ENCODE results near the gene DOK3.

Gene DOK3

DNA sequence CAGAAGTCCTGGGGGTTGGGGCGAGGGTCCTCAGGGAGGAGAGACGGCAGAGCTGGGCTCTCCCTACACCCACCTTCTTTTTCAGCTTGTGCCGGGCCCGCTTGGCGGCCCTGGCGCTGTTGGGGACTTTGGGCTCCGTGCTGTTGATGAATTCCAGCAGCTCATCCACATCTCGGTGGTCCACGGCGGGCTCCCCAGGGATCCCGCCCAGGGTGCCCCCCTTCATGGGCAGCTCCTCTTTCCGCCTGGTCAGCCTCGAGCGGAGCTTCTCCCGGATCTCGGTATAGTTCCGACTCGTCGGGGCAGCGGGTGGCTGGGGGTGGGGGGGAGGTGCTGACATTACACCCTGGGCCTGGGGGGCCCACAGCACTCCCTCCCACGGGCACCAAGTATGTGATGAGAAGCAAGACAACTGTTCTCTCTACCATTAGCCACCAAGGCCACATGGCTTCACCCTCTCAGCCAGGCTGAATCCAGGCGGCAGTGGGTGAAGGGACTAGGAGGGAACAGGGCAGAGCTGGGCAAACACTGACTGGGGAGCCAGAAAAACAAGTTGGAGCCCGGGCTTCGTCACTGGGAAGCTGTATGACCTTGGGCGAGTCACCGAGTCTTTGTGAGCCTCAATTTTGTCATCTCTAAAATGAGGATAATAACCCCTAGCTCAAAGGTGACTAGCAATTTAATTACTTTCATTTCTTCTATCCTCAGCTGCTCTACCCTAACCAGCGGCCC, 21.7 kb upstream of the DOK3 start:
- Histone ChIP-seq H3K36me3 (ENCODE audit: control insufficient read depth, insufficient read depth, low read length) (peaks cover 32% of the 10 kb centered on the region), H3K4me3 (replicated peaks; ENCODE audit: low read depth, low read length) (no peak overlapping the region), H3K27me3 (replicated peaks; ENCODE audit: control insufficient read depth, insufficient read depth, low read length) (no peaks in the 10 kb centered on the region)
- TF ChIP-seq, protein P1, sequence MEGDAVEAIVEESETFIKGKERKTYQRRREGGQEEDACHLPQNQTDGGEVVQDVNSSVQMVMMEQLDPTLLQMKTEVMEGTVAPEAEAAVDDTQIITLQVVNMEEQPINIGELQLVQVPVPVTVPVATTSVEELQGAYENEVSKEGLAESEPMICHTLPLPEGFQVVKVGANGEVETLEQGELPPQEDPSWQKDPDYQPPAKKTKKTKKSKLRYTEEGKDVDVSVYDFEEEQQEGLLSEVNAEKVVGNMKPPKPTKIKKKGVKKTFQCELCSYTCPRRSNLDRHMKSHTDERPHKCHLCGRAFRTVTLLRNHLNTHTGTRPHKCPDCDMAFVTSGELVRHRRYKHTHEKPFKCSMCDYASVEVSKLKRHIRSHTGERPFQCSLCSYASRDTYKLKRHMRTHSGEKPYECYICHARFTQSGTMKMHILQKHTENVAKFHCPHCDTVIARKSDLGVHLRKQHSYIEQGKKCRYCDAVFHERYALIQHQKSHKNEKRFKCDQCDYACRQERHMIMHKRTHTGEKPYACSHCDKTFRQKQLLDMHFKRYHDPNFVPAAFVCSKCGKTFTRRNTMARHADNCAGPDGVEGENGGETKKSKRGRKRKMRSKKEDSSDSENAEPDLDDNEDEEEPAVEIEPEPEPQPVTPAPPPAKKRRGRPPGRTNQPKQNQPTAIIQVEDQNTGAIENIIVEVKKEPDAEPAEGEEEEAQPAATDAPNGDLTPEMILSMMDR (IDR thresholded peaks at IDR 0.05; ENCODE audit: insufficient read depth, low read length, poor library complexity, severe bottlenecking) = no peak
- no peak for DNase-seq (ENCODE audit: extremely low read depth, insufficient read length)

DNA sequence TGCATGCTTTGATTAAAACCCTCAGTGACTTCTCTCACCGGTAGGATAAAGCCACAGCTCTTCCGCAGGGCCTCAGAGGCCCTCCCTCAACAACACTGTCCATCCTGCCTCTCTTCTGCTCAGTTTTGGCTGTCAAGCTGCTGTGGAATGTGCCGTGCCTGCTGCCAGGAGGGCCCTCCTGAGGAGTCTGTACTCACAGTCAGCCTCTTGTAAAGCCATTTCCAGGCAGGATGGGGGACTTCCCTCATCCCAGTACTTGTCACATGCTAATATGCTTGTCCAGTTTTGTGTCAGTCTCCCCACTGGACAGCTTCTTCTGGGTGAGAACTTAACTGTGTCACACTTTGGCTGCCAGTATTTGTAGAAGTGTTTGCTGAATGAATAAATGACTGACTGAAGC, 21.0 kb upstream of the DOK3 start:
- Histone ChIP-seq H3K4me3 (replicated peaks; ENCODE audit: low read depth, low read length) (no peak overlapping the region), H3K27me3 (replicated peaks; ENCODE audit: control insufficient read depth, insufficient read depth, low read length) (no peaks in the 10 kb centered on the region), H3K36me3 (ENCODE audit: control insufficient read depth, insufficient read depth, low read length) (peaks cover 33% of the 10 kb centered on the region)
- TF ChIP-seq, protein P1 (IDR thresholded peaks at IDR 0.05; ENCODE audit: insufficient read depth, low read length, poor library complexity, severe bottlenecking) = no peak
- no peak for DNase-seq (ENCODE audit: extremely low read depth, insufficient read length)

DNA sequence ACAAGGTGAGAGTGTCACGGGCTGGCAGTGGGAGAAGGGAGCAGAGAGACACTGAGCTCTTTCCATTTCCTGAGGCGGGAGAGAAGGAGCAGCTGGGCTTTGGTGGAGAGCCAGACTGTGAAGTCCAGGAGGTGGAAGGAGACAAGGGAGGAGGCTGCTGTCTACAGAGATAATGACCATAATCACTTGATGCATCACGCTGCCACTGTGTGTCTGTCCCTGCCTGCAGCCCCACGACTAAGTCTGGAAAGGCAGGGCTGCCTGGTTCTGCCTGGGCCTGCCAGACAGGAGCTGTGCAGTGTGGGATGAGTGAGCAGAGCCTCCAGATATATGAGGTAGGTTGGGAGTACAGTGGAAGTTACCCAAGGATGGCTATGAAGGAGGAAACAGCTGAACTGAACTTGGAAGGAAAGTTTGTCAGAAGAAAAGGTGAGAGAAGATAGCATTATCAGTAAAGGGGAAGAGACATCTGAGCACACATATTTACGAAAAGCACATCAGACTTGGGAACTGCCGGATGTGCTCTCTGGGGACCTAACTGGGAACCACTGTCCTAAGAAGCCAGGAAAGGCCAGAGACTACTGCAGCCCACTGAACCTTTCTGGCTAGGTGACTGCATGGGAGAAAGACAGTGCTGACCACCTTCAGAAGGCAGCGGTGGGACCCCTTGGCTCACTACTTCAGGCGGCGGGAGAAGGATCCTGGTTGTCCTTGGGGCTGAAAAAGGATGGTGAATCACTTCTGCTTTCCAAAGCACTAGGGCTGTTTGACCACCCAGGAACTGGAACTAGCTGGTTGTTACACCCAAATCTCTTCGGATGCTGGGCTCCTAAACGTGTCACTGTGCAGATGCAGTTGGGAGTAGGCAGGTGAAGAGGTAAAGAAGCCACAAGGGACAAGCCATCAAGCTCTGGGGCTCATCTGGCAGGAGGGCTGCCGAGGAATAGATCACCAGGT, 19.9 kb upstream of the DOK3 start:
- TF ChIP-seq, protein P1 (IDR thresholded peaks at IDR 0.05; ENCODE audit: insufficient read depth, low read length, poor library complexity, severe bottlenecking) = no peak
- no peak overlapping the region for H3K4me3 ChIP-seq (replicated peaks; ENCODE audit: low read depth, low read length)
- H3K36me3 ChIP-seq (ENCODE audit: control insufficient read depth, insufficient read depth, low read length) = peaks cover 34% of the 10 kb centered on the region
- no peaks in the 10 kb centered on the region for H3K27me3 ChIP-seq (replicated peaks; ENCODE audit: control insufficient read depth, insufficient read depth, low read length)
- DNase-seq (ENCODE audit: extremely low read depth, insufficient read length) = no peak

DNA sequence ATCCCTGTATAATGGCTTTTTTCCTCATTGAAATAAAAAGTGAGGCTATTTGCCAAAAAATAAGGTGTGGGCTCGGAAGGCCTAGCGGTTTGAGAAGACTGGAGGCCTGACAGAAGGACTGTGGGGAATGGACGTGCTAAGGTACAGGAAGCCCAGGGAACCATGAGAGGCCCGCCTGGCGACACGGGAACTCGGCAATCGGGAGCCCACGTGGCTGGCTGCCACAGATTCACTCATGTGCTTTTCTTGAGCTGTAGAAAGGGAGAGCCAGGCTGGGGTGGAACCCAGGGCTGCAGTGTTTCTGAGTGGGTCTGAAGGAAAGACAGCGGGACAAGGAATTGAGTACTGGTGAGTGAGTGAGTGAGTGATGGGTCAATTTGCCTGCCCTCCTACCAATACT, 19.0 kb upstream of the DOK3 start:
- TF ChIP-seq, protein P1 (IDR thresholded peaks at IDR 0.05; ENCODE audit: insufficient read depth, low read length, poor library complexity, severe bottlenecking) = no peak
- Histone ChIP-seq H3K4me3 (replicated peaks; ENCODE audit: low read depth, low read length) (no peak overlapping the region), H3K36me3 (ENCODE audit: control insufficient read depth, insufficient read depth, low read length) (peaks cover 39% of the 10 kb centered on the region), H3K27me3 (replicated peaks; ENCODE audit: control insufficient read depth, insufficient read depth, low read length) (no peaks in the 10 kb centered on the region)
- DNase-seq (ENCODE audit: extremely low read depth, insufficient read length) = no peak

DNA sequence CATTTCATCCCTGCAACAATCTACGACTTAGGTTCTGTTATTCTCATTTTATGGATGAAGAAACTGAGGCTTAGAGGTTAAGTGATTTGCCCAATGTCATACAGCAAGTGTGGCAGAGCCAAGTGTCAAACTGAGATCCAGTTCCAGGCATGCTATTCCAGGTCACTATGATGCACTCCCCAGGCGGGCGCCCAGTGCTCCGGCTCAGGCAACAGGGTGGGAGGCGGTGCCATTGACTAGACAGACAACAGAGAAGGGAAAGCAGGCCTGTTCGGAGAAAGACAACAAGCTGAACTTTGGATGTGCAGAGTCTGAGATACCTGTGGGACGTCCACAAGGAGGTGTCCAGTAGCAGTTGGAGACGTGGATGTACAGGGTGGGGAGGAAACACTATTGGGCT, 18.0 kb upstream of the DOK3 start:
- Histone ChIP-seq H3K27me3 (replicated peaks; ENCODE audit: control insufficient read depth, insufficient read depth, low read length) (no peaks in the 10 kb centered on the region), H3K4me3 (replicated peaks; ENCODE audit: low read depth, low read length) (no peak overlapping the region), H3K36me3 (ENCODE audit: control insufficient read depth, insufficient read depth, low read length) (peaks cover 40% of the 10 kb centered on the region)
- TF ChIP-seq, protein P1 (IDR thresholded peaks at IDR 0.05; ENCODE audit: insufficient read depth, low read length, poor library complexity, severe bottlenecking) = no peak
- DNase-seq (ENCODE audit: extremely low read depth, insufficient read length) = no peak
